ENCODE data around the gene AHNAK2. TPM values are rescaled to one million over a fixed set of nuclear protein-coding genes. Genes with fewer than 3 reads are reported as not detected.

AHNAK2 gene
- total and polyA plus RNA-seq, 4 donors, result 3.5 to 26.6 (median 8.1) TPM

DNA sequence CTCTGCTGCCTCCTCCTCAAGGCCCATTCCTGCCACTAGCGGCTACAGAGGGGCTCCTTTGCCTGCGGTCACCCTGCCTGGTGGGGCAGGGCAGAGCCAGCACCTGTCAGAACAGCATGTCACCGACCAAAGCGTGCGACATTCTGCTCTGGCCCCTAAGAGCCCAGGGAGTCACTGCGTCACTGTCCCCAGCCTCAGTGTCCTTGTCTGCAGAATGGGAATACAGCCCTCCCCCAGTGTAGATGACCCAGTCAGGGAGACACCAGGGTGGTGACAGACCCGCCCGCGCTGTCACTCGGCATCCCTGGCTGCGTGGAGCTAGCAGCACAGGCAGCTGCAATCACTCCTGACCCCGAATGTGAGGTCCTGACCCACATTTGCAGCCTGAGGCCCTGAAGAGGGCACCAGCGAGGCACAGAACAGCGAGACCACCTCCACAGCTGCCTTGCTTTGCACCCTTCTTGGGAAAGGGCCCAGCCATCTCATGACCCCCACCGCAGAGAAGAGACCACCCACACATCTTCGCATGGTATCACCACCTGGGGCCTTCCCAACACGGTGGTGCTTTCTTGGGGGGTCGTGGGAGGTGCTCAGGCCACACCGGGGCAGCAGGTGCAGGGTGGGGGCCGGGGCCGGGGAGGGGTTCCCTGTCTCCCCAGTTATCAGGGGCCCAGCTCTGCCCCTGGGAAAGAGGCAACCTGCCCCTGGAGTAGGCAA, 2.5 kb downstream of the AHNAK2 start:
- WGBS, 2 donors, result 55 to 56% methylated on average over 21 of the region's 21 CpGs
- Histone ChIP-seq H3K9me3 (ENCODE audit: control insufficient read depth in 4 of 4, insufficient read depth in 3 of 4, low read length in 3 of 4) (no peaks in the 10 kb centered on the region), H3K36me3 (ENCODE audit: control insufficient read depth in 4 of 4, insufficient read depth in 4 of 4, low read length in 4 of 4) (no peaks in the 10 kb centered on the region), H3K27me3 (ENCODE audit: control insufficient read depth in 3 of 3, insufficient read depth in 3 of 3, low read length in 2 of 3) (peaks cover 0 to 2% (median 0%) of the 10 kb centered on the region in 3 donors), H3K4me1 (ENCODE audit: control insufficient read depth in 5 of 5, insufficient read depth in 5 of 5, low read length in 5 of 5) (peaks cover 3 to 47% (median 5%) of the 10 kb centered on the region in 5 donors), H3K27ac (ENCODE audit: low read depth in 1 of 2, low read length in 1 of 2) (no peak overlapping the region), H3K4me3 (no peak overlapping the region), H3K9ac (ENCODE audit: insufficient read depth in 1 of 2, low read length in 2 of 2) (no peak overlapping the region)
- TF ChIP-seq CTCF (IDR thresholded peaks at IDR 0.05; ENCODE audit: control extremely low read depth, extremely low read depth), result no peak
- DNase-seq (peak in 1 of 3 donors; percentile 9), ATAC-seq (ENCODE audit: insufficient read depth, low FRiP score) (no peak)

DNA sequence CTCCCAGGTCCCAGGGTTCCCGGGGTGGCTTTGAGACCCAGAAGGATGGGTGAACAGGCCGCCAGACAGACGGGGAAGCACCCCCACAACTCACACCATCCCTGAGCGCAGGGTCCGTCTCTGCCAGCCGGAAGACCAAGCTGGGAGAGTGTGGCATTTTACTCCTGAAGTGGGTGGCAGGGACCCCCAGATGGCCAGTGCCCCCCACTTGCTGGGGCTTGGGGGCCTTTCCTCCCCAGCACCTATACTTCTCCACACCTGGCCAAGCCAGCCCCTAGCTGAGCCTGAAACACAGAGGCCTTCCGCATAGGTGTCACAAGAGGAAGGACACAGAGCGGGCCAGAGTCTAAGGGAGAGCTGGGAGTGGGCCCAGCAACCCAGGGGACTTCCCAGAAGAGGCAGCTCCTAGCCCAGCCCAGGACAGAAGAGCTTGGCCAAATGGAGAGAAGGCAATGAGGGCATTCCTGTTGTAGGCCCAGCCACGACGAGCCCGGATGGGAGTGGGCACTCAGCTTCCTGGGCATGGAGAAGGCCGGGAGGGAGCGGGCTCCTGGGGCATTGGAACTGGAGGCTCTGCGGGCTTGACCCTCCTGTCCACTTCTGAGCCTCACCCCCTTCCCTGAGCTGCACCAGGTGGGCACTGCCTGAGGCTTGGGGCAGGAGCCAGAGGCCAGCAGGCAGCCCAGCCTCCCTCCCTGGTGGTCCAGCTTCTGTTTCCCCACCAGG, 3.3 kb downstream of the AHNAK2 start:
- Histone ChIP-seq H3K9me3 (ENCODE audit: control insufficient read depth in 4 of 4, insufficient read depth in 3 of 4, low read length in 3 of 4) (no peaks in the 10 kb centered on the region), H3K9ac (ENCODE audit: insufficient read depth in 1 of 2, low read length in 2 of 2) (no peak overlapping the region), H3K36me3 (ENCODE audit: control insufficient read depth in 4 of 4, insufficient read depth in 4 of 4, low read length in 4 of 4) (no peaks in the 10 kb centered on the region), H3K27ac (ENCODE audit: low read depth in 1 of 2, low read length in 1 of 2) (peak overlapping the region in 1 of 2 donors; percentile 26), H3K4me3 (no peak overlapping the region), H3K27me3 (ENCODE audit: control insufficient read depth in 3 of 3, insufficient read depth in 3 of 3, low read length in 2 of 3) (peaks cover 0 to 2% (median 0%) of the 10 kb centered on the region in 3 donors), H3K4me1 (ENCODE audit: control insufficient read depth in 5 of 5, insufficient read depth in 5 of 5, low read length in 5 of 5) (peaks cover 3 to 47% (median 5%) of the 10 kb centered on the region in 5 donors)
- no peak for TF ChIP-seq CTCF (IDR thresholded peaks at IDR 0.05; ENCODE audit: control extremely low read depth, extremely low read depth)
- ATAC-seq (ENCODE audit: insufficient read depth, low FRiP score) (no peak), DNase-seq (no peak)
- WGBS, 2 donors, result 88 to 94% methylated on average over 14 of the region's 14 CpGs

GRCh38 chr14:104974146-104974541, 4.0 kb downstream of the AHNAK2 start:
- ATAC-seq (ENCODE audit: insufficient read depth, low FRiP score), result no peak
- Histone ChIP-seq H3K36me3 (ENCODE audit: control insufficient read depth in 4 of 4, insufficient read depth in 4 of 4, low read length in 4 of 4) (no peaks in the 10 kb centered on the region), H3K4me1 (ENCODE audit: control insufficient read depth in 5 of 5, insufficient read depth in 5 of 5, low read length in 5 of 5) (peaks cover 3 to 45% (median 5%) of the 10 kb centered on the region in 5 donors), H3K9me3 (ENCODE audit: control insufficient read depth in 4 of 4, insufficient read depth in 3 of 4, low read length in 3 of 4) (no peaks in the 10 kb centered on the region), H3K27ac (ENCODE audit: low read depth in 1 of 2, low read length in 1 of 2) (peak overlapping the region in 1 of 2 donors; percentile 62), H3K9ac (ENCODE audit: insufficient read depth in 1 of 2, low read length in 2 of 2) (no peak overlapping the region), H3K27me3 (ENCODE audit: control insufficient read depth in 3 of 3, insufficient read depth in 3 of 3, low read length in 2 of 3) (peaks cover 0 to 2% (median 0%) of the 10 kb centered on the region in 3 donors), H3K4me3 (no peak overlapping the region)
- no peak for TF ChIP-seq CTCF (IDR thresholded peaks at IDR 0.05; ENCODE audit: control extremely low read depth, extremely low read depth)
- 58 to 74% methylated on average over 13 of the region's 13 CpGs for WGBS, 2 donors
- DNase-seq, result no peak

All from lung (tissue), 12 donors.